Mesothelial cell of epicardium (in vitro differentiated cells): ENCODE measurements around the gene WWP2. TPM values are rescaled to one million over a fixed set of nuclear protein-coding genes. Genes with fewer than 3 reads are reported as not detected.
"Not testable (repeated sequence)": the region's sequence is repeated elsewhere in the genome, so short reads cannot be mapped to it uniquely, and the experiment has no call there.

Source experiments
- DNase-seq, 2 experiments: peaks; one replicate each; pipeline ENCODE4 v3.0.0; 2021; ENCODE audit warnings: low spot score in 2 of 2; ENCODE audit not compliant: unreplicated experiment in 2 of 2
- H3K27ac Mint-ChIP-seq: 2 replicates; pipeline ENCODE4 v1.8.0; 2021; ENCODE audit warnings: mixed read lengths
- H3K27me3 Mint-ChIP-seq: 2 replicates; pipeline ENCODE4 v1.8.0; 2021; ENCODE audit warnings: low read depth, mixed read lengths
- H3K36me3 Mint-ChIP-seq: 2 replicates; pipeline ENCODE4 v1.8.0; 2021; ENCODE audit warnings: mixed read lengths
- H3K4me1 Mint-ChIP-seq: 2 replicates; pipeline ENCODE4 v1.8.0; 2021; ENCODE audit warnings: mixed read lengths
- H3K4me3 Mint-ChIP-seq: 2 replicates; pipeline ENCODE4 v1.8.0; 2021; ENCODE audit warnings: mild to moderate bottlenecking, moderate library complexity, mixed read lengths
- H3K9me3 Mint-ChIP-seq: 2 replicates; pipeline ENCODE4 v1.8.0; 2021; ENCODE audit warnings: mixed read lengths
- total RNA-seq: library from RNA; stranded (reverse); gene quantifications from 3 replicates; pipeline ENCODE4 v1.2.1, GENCODE V29; 2021
- TF ChIP-seq, protein P1 (sequence below): fragments of 200-600 bp; sonication (generic); IDR thresholded peaks from one replicate; pipeline ENCODE4 v1.5.0; 2021; ENCODE audit warnings: antibody characterized with exemption; ENCODE audit not compliant: unreplicated experiment

WWP2 gene
- total RNA-seq, 1 donor from 2014 or later = 39.6 TPM

GRCh38 chr16:69848637-69849545 is 86.8 kb downstream of the WWP2 start:
- no peak for DNase-seq
- no peaks in the 10 kb centered on the region for H3K27me3 Mint-ChIP-seq
- H3K36me3 Mint-ChIP-seq = peaks cover 5% of the 10 kb centered on the region
- no peaks in the 10 kb centered on the region for H3K9me3 Mint-ChIP-seq
- TF ChIP-seq, protein P1, sequence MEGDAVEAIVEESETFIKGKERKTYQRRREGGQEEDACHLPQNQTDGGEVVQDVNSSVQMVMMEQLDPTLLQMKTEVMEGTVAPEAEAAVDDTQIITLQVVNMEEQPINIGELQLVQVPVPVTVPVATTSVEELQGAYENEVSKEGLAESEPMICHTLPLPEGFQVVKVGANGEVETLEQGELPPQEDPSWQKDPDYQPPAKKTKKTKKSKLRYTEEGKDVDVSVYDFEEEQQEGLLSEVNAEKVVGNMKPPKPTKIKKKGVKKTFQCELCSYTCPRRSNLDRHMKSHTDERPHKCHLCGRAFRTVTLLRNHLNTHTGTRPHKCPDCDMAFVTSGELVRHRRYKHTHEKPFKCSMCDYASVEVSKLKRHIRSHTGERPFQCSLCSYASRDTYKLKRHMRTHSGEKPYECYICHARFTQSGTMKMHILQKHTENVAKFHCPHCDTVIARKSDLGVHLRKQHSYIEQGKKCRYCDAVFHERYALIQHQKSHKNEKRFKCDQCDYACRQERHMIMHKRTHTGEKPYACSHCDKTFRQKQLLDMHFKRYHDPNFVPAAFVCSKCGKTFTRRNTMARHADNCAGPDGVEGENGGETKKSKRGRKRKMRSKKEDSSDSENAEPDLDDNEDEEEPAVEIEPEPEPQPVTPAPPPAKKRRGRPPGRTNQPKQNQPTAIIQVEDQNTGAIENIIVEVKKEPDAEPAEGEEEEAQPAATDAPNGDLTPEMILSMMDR = no peak
- H3K4me3 Mint-ChIP-seq = peak overlapping the region; percentile 3
- H3K27ac Mint-ChIP-seq = peak overlapping the region; percentile 75
- peaks cover 14% of the 10 kb centered on the region for H3K4me1 Mint-ChIP-seq

DNA sequence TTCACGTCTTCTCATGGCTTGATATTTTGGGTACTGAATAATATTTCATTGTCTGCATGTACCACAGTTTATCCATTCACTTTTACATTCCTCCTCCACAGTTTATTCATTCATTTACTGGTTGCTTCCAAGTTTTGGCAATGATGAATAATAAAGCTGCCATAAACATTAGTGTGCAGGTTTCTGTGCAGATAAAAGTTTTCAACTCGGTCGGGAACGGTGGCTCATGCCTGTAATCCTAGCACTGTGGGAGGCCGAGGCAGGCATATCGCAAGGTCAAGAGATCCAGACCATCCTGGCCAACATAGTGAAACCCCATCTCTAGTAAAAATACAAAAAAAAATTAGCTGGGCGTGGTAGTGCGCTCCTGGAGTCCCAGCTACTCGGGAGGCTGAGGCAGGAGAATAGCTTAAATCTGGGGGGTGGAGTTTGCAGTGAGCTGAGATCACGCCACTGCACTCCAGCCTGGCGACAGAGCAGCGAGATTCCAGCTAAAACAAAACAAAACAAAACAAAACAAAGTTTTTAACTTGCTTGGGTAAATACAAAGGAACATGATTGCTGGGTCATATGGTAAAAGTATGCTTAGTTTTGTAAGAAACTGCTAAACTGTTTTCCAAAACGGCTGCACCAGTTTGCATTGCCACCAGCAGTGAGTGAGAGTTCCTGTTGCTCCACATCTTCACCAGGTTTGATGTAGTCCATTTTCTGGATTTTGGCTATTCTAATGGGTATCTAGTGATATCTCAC is 89.5 kb downstream of the WWP2 start:
- H3K27me3 Mint-ChIP-seq = no peaks in the 10 kb centered on the region
- TF ChIP-seq, protein P1 = no peak
- H3K4me1 Mint-ChIP-seq = peaks cover 14% of the 10 kb centered on the region
- DNase-seq = no peak
- no peaks in the 10 kb centered on the region for H3K9me3 Mint-ChIP-seq
- H3K36me3 Mint-ChIP-seq = peaks cover 5% of the 10 kb centered on the region
- H3K4me3 Mint-ChIP-seq = no peak overlapping the region
- no peak overlapping the region for H3K27ac Mint-ChIP-seq

DNA sequence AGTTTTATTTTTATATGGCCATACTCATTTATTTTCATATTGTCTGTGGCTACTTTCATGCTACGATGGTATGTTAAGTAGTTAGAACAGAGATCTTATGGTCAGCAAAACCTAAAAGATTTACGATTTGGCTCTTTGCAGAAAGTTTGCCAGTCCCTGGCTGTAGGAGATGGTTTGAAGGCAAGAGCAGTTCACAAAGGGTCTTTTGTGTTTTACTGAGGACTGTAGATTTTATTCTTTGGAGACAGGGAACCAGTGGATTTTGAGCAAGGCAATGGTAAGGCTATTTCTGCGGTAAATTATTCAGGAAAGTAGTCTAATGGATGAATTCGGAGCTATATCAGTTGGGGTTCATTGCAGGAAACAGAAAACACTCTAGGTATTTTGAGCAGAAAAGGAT is 90.7 kb downstream of the WWP2 start:
- Mint-ChIP-seq H3K27ac (no peak overlapping the region), H3K36me3 (peaks cover 7% of the 10 kb centered on the region), H3K4me3 (no peak overlapping the region), H3K27me3 (no peaks in the 10 kb centered on the region), H3K9me3 (no peaks in the 10 kb centered on the region), H3K4me1 (peaks cover 13% of the 10 kb centered on the region)
- no peak for DNase-seq
- TF ChIP-seq, protein P1 = no peak

- Mint-ChIP-seq H3K4me1 (peaks cover 12% of the 10 kb centered on the region), H3K27ac (no peak overlapping the region), H3K27me3 (no peaks in the 10 kb centered on the region), H3K4me3 (no peak overlapping the region), H3K9me3 (no peaks in the 10 kb centered on the region), H3K36me3 (peaks cover 7% of the 10 kb centered on the region)
- no peak for DNase-seq
- TF ChIP-seq, protein P1 = no peak
Observed at GRCh38 chr16:69853481-69853880, 91.3 kb downstream of the WWP2 start.

DNA sequence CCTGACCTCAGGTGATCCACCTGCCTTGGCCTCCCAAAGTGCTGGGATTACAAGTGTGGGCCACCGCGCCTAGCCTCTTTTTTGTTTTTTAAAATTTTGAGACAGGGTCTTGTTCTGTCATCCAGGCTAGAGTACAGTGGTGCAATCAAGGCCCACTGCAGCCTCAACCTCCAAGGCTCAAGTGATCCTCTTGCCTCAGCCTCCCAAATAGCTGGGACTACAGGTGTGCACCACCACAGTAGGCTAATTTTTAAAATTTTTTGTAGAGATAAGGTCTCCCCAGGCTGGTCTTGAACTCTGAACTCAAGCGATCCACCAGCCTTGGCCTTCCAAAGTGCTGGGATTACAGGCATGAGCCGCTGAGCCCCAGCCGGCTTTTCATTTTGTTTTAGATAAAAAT is 92.6 kb downstream of the WWP2 start:
- H3K36me3 Mint-ChIP-seq = peaks cover 13% of the 10 kb centered on the region
- H3K27ac Mint-ChIP-seq = not testable (repeated sequence)

GRCh38 chr16:69855592-69855991 is 93.5 kb downstream of the WWP2 start:
- peaks cover 4% of the 10 kb centered on the region for H3K4me1 Mint-ChIP-seq
- H3K4me3 Mint-ChIP-seq = no peak overlapping the region
- peaks cover 13% of the 10 kb centered on the region for H3K36me3 Mint-ChIP-seq
- H3K9me3 Mint-ChIP-seq = no peaks in the 10 kb centered on the region
- DNase-seq = no peak
- H3K27ac Mint-ChIP-seq = no peak overlapping the region
- H3K27me3 Mint-ChIP-seq = no peaks in the 10 kb centered on the region
- TF ChIP-seq, protein P1 = no peak

More for the DNA sequence above, 92.6 kb downstream of the WWP2 start:
- DNase-seq, H3K4me1 Mint-ChIP-seq, H3K27me3 Mint-ChIP-seq, H3K9me3 Mint-ChIP-seq, H3K4me3 Mint-ChIP-seq: not testable (repeated sequence)
